Fibroblast of lung (primary cell): ENCODE results near the gene NFIL3.

Experiments
- EZH2 ChIP-seq: IDR thresholded peaks from 2 replicates; pipeline ENCODE4 v1.5.1; 2012; ENCODE audit warnings: low read length, control low read depth, mild to moderate bottlenecking; ENCODE audit errors: missing control alignments
- TF ChIP-seq, protein P1 (sequence below), 2 donors: IDR thresholded peaks in 1 of 2; conservative IDR thresholded peaks in 1 of 2; 1 replicate in 1 of 2; 2 replicates in 1 of 2; pipeline ENCODE4 v1.5.1; 2011 to 2012; ENCODE audit warnings: low read length in 2 of 2, control low read depth in 1 of 2, inconsistent platforms in 1 of 2, low read depth in 1 of 2, mild to moderate bottlenecking in 1 of 2

DNA sequence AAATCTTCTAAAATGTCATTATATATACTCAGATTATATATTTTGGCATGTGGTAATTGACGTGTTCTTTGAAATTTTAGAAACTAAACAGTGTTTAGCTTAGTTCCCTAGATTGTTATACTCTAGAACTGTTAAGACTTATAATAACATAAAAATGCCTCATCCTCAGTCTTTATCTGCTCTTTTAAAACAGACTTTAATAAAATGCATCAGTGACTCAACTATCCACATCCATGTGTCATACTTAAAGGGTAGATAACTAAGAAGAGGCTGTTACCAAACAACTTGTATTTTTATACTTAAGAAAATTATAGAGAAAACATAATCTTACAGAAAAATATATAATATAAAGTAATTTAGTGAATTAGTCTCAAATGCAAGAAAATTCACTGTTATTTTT, 15.2 kb downstream of the NFIL3 start:
- TF ChIP-seq, protein P1, sequence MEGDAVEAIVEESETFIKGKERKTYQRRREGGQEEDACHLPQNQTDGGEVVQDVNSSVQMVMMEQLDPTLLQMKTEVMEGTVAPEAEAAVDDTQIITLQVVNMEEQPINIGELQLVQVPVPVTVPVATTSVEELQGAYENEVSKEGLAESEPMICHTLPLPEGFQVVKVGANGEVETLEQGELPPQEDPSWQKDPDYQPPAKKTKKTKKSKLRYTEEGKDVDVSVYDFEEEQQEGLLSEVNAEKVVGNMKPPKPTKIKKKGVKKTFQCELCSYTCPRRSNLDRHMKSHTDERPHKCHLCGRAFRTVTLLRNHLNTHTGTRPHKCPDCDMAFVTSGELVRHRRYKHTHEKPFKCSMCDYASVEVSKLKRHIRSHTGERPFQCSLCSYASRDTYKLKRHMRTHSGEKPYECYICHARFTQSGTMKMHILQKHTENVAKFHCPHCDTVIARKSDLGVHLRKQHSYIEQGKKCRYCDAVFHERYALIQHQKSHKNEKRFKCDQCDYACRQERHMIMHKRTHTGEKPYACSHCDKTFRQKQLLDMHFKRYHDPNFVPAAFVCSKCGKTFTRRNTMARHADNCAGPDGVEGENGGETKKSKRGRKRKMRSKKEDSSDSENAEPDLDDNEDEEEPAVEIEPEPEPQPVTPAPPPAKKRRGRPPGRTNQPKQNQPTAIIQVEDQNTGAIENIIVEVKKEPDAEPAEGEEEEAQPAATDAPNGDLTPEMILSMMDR (conservative IDR thresholded peaks at IDR 0.05 in 1 of 2, IDR thresholded peaks at IDR 0.05 in 1 of 2; ENCODE audit: low read depth in 1 of 2, low read length in 2 of 2): no peak
- TF ChIP-seq EZH2: no peak
